MCF 10A (cell line): ENCODE measurements around the gene USP13. TPM values are rescaled to one million over a fixed set of nuclear protein-coding genes. Genes with fewer than 3 reads are reported as not detected.

Experiments
- BruUV-seq: library from RNA; stranded (reverse); fragments of 400-500 nt; replicated peaks from 2 replicates; lab custom pipeline; 2021; lab: Mats Ljungman, UMichigan
- CTCF ChIA-PET: fragments of 300-600 bp; sonication (Branson Sonifier 250); formaldehyde crosslinking; extraction: SDS; loops from one replicate; lab custom pipeline; 2021; ENCODE audit warnings: antibody characterized with exemption, inconsistent platforms; lab: Yijun Ruan, JAX
- POLR2A ChIA-PET: fragments of 300-600, 350-650 bp; sonication (Branson Sonifier 250); formaldehyde crosslinking; extraction: SDS; loops from one replicate; lab custom pipeline; 2020; ENCODE audit warnings: antibody characterized with exemption, inconsistent platforms; lab: Yijun Ruan, JAX
- DNase-seq: peaks from one replicate; pipeline ENCODE4 v3.0.0-alpha.2; 2018; ENCODE audit not compliant: unreplicated experiment
- H3K27ac Mint-ChIP-seq: one replicate; pipeline ENCODE4 v1.8.0; 2022; ENCODE audit warnings: mild to moderate bottlenecking, low read depth, mixed read lengths; ENCODE audit not compliant: unreplicated experiment
- H3K27me3 Mint-ChIP-seq: one replicate; pipeline ENCODE4 v1.8.0; 2022; ENCODE audit warnings: mixed read lengths; ENCODE audit not compliant: insufficient read depth, unreplicated experiment
- H3K36me3 Mint-ChIP-seq: one replicate; pipeline ENCODE4 v1.8.0; 2022; ENCODE audit warnings: mild to moderate bottlenecking, moderate library complexity, mixed read lengths; ENCODE audit not compliant: insufficient read depth, unreplicated experiment
- H3K4me1 Mint-ChIP-seq: one replicate; pipeline ENCODE4 v1.8.0; 2022; ENCODE audit warnings: mixed read lengths; ENCODE audit not compliant: insufficient read depth, unreplicated experiment
- H3K4me3 Mint-ChIP-seq: one replicate; pipeline ENCODE4 v1.8.0; 2022; ENCODE audit warnings: mild to moderate bottlenecking, moderate library complexity, mixed read lengths; ENCODE audit not compliant: unreplicated experiment
- H3K9me3 Mint-ChIP-seq: one replicate; pipeline ENCODE4 v1.8.0; 2022; ENCODE audit warnings: mixed read lengths; ENCODE audit not compliant: unreplicated experiment
- CTCF ChIP-seq: fragments of 200-600 bp; IDR thresholded peaks from one replicate; pipeline ENCODE4 v1.8.0; 2022; ENCODE audit warnings: antibody characterized with exemption, mild to moderate bottlenecking; ENCODE audit not compliant: unreplicated experiment
- intact Hi-C: fragments of 100-400 bp; cut with micrococcal nuclease; formaldehyde crosslinking; loops from 2 replicates; pipeline ENCODE4 v1.14.1; 2022
- total RNA-seq: library from RNA; stranded (reverse); gene quantifications from 2 replicates; pipeline ENCODE4 v1.2.3, GENCODE V29; 2022

Gene USP13
- total RNA-seq, 1 experiment from 2014 or later = 9.7 TPM

- intact Hi-C loops = no loop called here
- H3K27me3 Mint-ChIP-seq = no peaks in the 10 kb centered on the region
- POLR2A ChIA-PET = no interaction called here
- no peaks in the 10 kb centered on the region for H3K9me3 Mint-ChIP-seq
- no TSS peak for BruUV-seq
- CTCF ChIA-PET = no interaction called here
- peaks cover 15% of the 10 kb centered on the region for H3K4me1 Mint-ChIP-seq
- no peaks in the 10 kb centered on the region for H3K36me3 Mint-ChIP-seq
- no peak for DNase-seq
- no peak overlapping the region for H3K4me3 Mint-ChIP-seq
- TF ChIP-seq CTCF = no peak
- H3K27ac Mint-ChIP-seq = no peak overlapping the region
Measured at GRCh38 chr3:179807588-179807987, 154.7 kb downstream of the USP13 start.

GRCh38 chr3:179809639-179810038, 156.8 kb downstream of the USP13 start:
- Mint-ChIP-seq H3K27ac (no peak overlapping the region), H3K9me3 (no peaks in the 10 kb centered on the region), H3K4me3 (no peak overlapping the region), H3K4me1 (peaks cover 15% of the 10 kb centered on the region), H3K27me3 (no peaks in the 10 kb centered on the region), H3K36me3 (no peaks in the 10 kb centered on the region)
- BruUV-seq = no TSS peak
- TF ChIP-seq CTCF = no peak
- DNase-seq = no peak
- POLR2A ChIA-PET = no interaction called here
- CTCF ChIA-PET = interaction anchor here (0.6 to 1.1 kb wide), 4 partner anchors 59 to 788 kb away, joined by 3 to 5 read pairs (median 4); no protein-coding TSS in a partner anchor
- intact Hi-C loops = loop anchor here (2.0 to 5.0 kb wide), 2 partner anchors 41 to 57 kb away; no protein-coding TSS in a partner anchor

- BruUV-seq = TSS peak; percentile 27
- no peaks in the 10 kb centered on the region for H3K9me3 Mint-ChIP-seq
- ChIA-PET CTCF (interaction anchor here (0.5 to 3.4 kb wide), 36 partner anchors 9 to 1076 kb away, joined by 3 to 43 read pairs (median 4); partner anchors contain the start of gene TTC14), POLR2A (interaction anchor here (0.6 to 1.4 kb wide), 6 partner anchors 9 to 790 kb away, joined by 3 to 8 read pairs (median 4); partner anchors contain the start of gene TTC14)
- no peaks in the 10 kb centered on the region for H3K36me3 Mint-ChIP-seq
- H3K27ac Mint-ChIP-seq = peak overlapping the region; percentile 95
- no peaks in the 10 kb centered on the region for H3K27me3 Mint-ChIP-seq
- intact Hi-C loops = loop anchor here (1.0 to 5.0 kb wide), 6 partner anchors 43 to 784 kb away; no protein-coding TSS in a partner anchor
- TF ChIP-seq CTCF = peak; percentile 65
- peaks cover 8% of the 10 kb centered on the region for H3K4me1 Mint-ChIP-seq
- peak; percentile 82 for DNase-seq
- H3K4me3 Mint-ChIP-seq = no peak overlapping the region
Measured at GRCh38 chr3:179811321-179812095, 158.7 kb downstream of the USP13 start.

- intact Hi-C loops = loop anchor here (5.0 kb wide), 1 partner anchor 60 kb away; no protein-coding TSS in a partner anchor
- Mint-ChIP-seq H3K27ac (peak overlapping the region; percentile 95), H3K27me3 (no peaks in the 10 kb centered on the region), H3K9me3 (no peaks in the 10 kb centered on the region), H3K4me3 (no peak overlapping the region), H3K36me3 (no peaks in the 10 kb centered on the region), H3K4me1 (peaks cover 8% of the 10 kb centered on the region)
- no TSS peak for BruUV-seq
- ChIA-PET POLR2A (interaction anchor here (0.8 to 1.4 kb wide), 3 partner anchors 9 to 776 kb away, joined by 3 to 8 read pairs (median 4); no protein-coding TSS in a partner anchor), CTCF (interaction anchor here (0.6 to 3.4 kb wide), 29 partner anchors 9 to 970 kb away, joined by 3 to 43 read pairs (median 4); partner anchors contain the start of gene TTC14)
- no peak for TF ChIP-seq CTCF
- no peak for DNase-seq
Measured at GRCh38 chr3:179812096-179812382, 159.2 kb downstream of the USP13 start.
